Neuronal stem cell (in vitro differentiated cells): ENCODE results near the gene WNT16.
"Not testable (repeated sequence)": the region's sequence is repeated elsewhere in the genome, so short reads cannot be mapped to it uniquely, and the experiment has no call there.

ENCODE experiments used
- DNase-seq: peaks from one replicate; pipeline ENCODE4 v3.0.0-alpha.2; 2013; ENCODE audit warnings: low spot score
- H2AFZ ChIP-seq: one replicate; pipeline ENCODE4 v1.6.1; 2013; ENCODE audit warnings: mild to moderate bottlenecking, low read length, inconsistent platforms
- H2AK5ac ChIP-seq: 2 replicates; pipeline ENCODE4 v1.6.1; 2013; ENCODE audit warnings: low read depth, mild to moderate bottlenecking, inconsistent platforms, low read length, moderate library complexity, mixed read lengths
- H2BK120ac ChIP-seq: 2 replicates; pipeline ENCODE4 v1.6.1; 2013; ENCODE audit warnings: low read depth, mild to moderate bottlenecking, inconsistent platforms, low read length, moderate library complexity, mixed read lengths
- H2BK12ac ChIP-seq: one replicate; pipeline ENCODE4 v1.6.1; 2013; ENCODE audit warnings: low read length, inconsistent platforms
- H2BK15ac ChIP-seq: 2 replicates; pipeline ENCODE4 v1.6.1; 2013; ENCODE audit warnings: mild to moderate bottlenecking, low read length, inconsistent platforms, mixed read lengths
- H2BK5ac ChIP-seq: one replicate; pipeline ENCODE4 v1.6.1; 2013; ENCODE audit warnings: inconsistent platforms, mild to moderate bottlenecking, low read length, moderate library complexity
- H3K14ac ChIP-seq: one replicate; pipeline ENCODE4 v1.6.1; 2013; ENCODE audit warnings: low read length, inconsistent platforms
- H3K18ac ChIP-seq: 2 replicates; pipeline ENCODE4 v1.6.1; 2013; ENCODE audit warnings: low read length, inconsistent platforms
- H3K23ac ChIP-seq: 2 replicates; pipeline ENCODE4 v1.6.1; 2013; ENCODE audit warnings: low read depth, mild to moderate bottlenecking, mixed read lengths, low read length, inconsistent platforms; ENCODE audit not compliant: poor library complexity
- H3K27ac ChIP-seq: replicated peaks from 3 replicates; pipeline ENCODE4 v1.5.1; 2013; ENCODE audit warnings: low read length, inconsistent platforms
- H3K27me3 ChIP-seq, 3 experiments: 2 replicates each; pipeline ENCODE4 v1.6.1; 2013; ENCODE audit warnings: low read length in 3 of 3, mild to moderate bottlenecking in 2 of 3, inconsistent platforms in 1 of 3, low read depth in 1 of 3, mixed read lengths in 1 of 3, moderate library complexity in 1 of 3; ENCODE audit not compliant: control insufficient read depth in 3 of 3, insufficient read depth in 3 of 3
- H3K36me3 ChIP-seq, 2 donors: replicated peaks in 1 of 2; 2 replicates each; pipeline ENCODE4 v1.6.1; 2013; ENCODE audit warnings: low read length in 2 of 2; ENCODE audit not compliant: control insufficient read depth in 2 of 2, insufficient read depth in 2 of 2
- H3K4ac ChIP-seq: 2 replicates; pipeline ENCODE4 v1.6.1; 2013; ENCODE audit warnings: inconsistent platforms, mild to moderate bottlenecking, low read length, moderate library complexity
- H3K4me1 ChIP-seq, 2 donors: 1 replicate in 1 of 2; 2 replicates in 1 of 2; pipeline ENCODE4 v1.6.1; 2013; ENCODE audit warnings: low read length in 2 of 2, low read depth in 1 of 2; ENCODE audit not compliant: control insufficient read depth in 2 of 2, insufficient read depth in 1 of 2
- H3K4me2 ChIP-seq: one replicate; pipeline ENCODE4 v1.6.1; 2013; ENCODE audit warnings: mild to moderate bottlenecking, low read length, inconsistent platforms; ENCODE audit not compliant: insufficient read depth, poor library complexity, severe bottlenecking
- H3K4me3 ChIP-seq, 2 donors: 2 replicates each; pipeline ENCODE4 v1.5.1; 2013; ENCODE audit warnings: low read length in 2 of 2, mild to moderate bottlenecking in 2 of 2, inconsistent platforms in 1 of 2, moderate library complexity in 1 of 2
- H3K79me1 ChIP-seq: one replicate; pipeline ENCODE4 v1.6.1; 2013; ENCODE audit warnings: low read depth, mild to moderate bottlenecking, inconsistent platforms, low read length, moderate library complexity
- H3K9ac ChIP-seq: one replicate; pipeline ENCODE4 v1.6.1; 2013; ENCODE audit warnings: mild to moderate bottlenecking, low read depth, low read length, inconsistent platforms; ENCODE audit not compliant: poor library complexity
- H3K9me3 ChIP-seq, 2 donors: replicated peaks in 1 of 2; 2 replicates each; pipeline versions ENCODE3 to v1.6.1; 2013; ENCODE audit warnings: low read length in 2 of 2, mild to moderate bottlenecking in 2 of 2, inconsistent platforms in 1 of 2, low read depth in 1 of 2, mixed read lengths in 1 of 2, moderate library complexity in 1 of 2; ENCODE audit not compliant: control insufficient read depth in 2 of 2, insufficient read depth in 1 of 2
- H4K8ac ChIP-seq: one replicate; pipeline ENCODE4 v1.6.1; 2013; ENCODE audit warnings: low read depth, mild to moderate bottlenecking, inconsistent platforms, low read length, moderate library complexity
- H4K91ac ChIP-seq: one replicate; pipeline ENCODE4 v1.6.1; 2013; ENCODE audit warnings: low read length, low read depth, mild to moderate bottlenecking, inconsistent platforms; ENCODE audit not compliant: poor library complexity
- WGBS, 2 donors: extraction: QIAGEN DNeasy Blood & Tissue Kit; methylation state at CpG; one replicate each; pipeline ENCODE4 v1.1.7; 2013; ENCODE audit warnings: missing lambda C conversion rate in 2 of 2, mixed read lengths in 1 of 2; ENCODE audit not compliant: insufficient read length in 2 of 2, insufficient replicate concordance in 1 of 2; ENCODE audit errors: extremely low coverage in 2 of 2; 5-methylcytosine and 5-hydroxymethylcytosine counted together

Gene WNT16

GRCh38 chr7:121288894-121289293 is 39.9 kb upstream of the WNT16 start:
- no peaks in the 10 kb centered on the region for H3K4me1 ChIP-seq
- no peak overlapping the region for H3K18ac ChIP-seq
- H2BK15ac ChIP-seq: no peak overlapping the region
- H2BK120ac ChIP-seq: no peak overlapping the region
- H3K79me1 ChIP-seq: no peaks in the 10 kb centered on the region
- H4K91ac ChIP-seq: no peak overlapping the region
- no peak overlapping the region for H3K27ac ChIP-seq
- peaks cover 0 to 2% of the 10 kb centered on the region in 2 donors for H3K9me3 ChIP-seq
- no peak overlapping the region for H2BK5ac ChIP-seq
- H3K4ac ChIP-seq: no peak overlapping the region
- H3K4me2 ChIP-seq: no peak overlapping the region
- no peak overlapping the region for H2AFZ ChIP-seq
- no peak overlapping the region for H3K14ac ChIP-seq
- no peaks in the 10 kb centered on the region for H3K36me3 ChIP-seq
- no peak for DNase-seq
- H2BK12ac ChIP-seq: no peak overlapping the region
- H2AK5ac ChIP-seq: no peak overlapping the region
- no peak overlapping the region for H3K9ac ChIP-seq
- no peak overlapping the region for H4K8ac ChIP-seq
- H3K4me3 ChIP-seq: no peak overlapping the region
- H3K23ac ChIP-seq: no peak overlapping the region
- no peaks in the 10 kb centered on the region for H3K27me3 ChIP-seq

DNA sequence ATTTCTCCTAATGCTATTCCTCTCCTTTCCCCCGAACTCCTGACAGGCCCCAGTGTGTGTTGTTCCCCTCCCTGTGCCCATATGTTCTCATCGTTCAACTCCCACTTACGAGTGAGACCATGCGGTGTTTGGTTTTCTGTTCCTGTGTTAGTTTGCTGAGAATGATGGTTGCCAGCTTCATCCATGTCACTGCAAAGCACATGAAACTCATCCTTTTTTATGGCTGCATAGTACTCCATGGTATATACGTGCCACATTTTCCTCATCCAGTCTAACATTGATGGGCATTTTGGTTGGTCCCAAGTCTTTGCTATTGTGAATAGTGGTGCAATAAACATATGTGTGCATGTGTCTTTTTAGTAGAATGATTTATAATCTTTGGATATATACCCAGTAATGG is 38.9 kb upstream of the WNT16 start:
- H4K91ac ChIP-seq, H3K14ac ChIP-seq, H3K4me3 ChIP-seq, H3K18ac ChIP-seq, H3K4me2 ChIP-seq, H3K9ac ChIP-seq, H2BK5ac ChIP-seq, H3K23ac ChIP-seq, H3K9me3 ChIP-seq, H3K27ac ChIP-seq, H2BK120ac ChIP-seq, H3K27me3 ChIP-seq, H3K4ac ChIP-seq, H3K79me1 ChIP-seq, H2BK12ac ChIP-seq, H3K4me1 ChIP-seq, DNase-seq, H4K8ac ChIP-seq, H2BK15ac ChIP-seq, H3K36me3 ChIP-seq, H2AK5ac ChIP-seq, H2AFZ ChIP-seq: not testable (repeated sequence)
- no CpG with 5 or more reads among the region's 5 CpGs for WGBS, 2 donors

DNA sequence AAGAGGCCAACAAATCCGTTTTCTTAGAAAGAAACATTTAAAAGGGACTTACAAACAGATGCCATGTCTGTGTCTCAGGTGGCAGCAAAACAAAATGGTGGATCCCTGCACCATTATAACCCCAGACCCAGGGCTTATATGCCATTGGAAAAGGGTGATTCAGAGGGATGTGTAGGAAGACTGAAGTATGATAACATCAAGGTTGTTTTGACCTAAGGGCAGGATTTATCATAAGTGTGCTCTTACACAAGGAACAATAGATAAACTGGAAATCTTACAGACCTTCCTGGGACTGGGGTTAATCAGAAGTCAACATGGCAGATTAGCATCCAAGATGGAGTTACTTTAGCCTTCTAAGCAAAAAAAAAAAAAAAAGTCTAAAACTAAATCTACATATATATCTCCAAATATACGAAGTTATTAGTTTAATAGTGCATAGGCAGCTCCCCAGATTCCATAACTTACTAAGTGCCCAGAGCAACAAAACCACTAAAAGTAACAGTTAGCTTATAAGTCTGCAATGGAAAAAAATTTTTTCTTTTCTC is 34.3 kb upstream of the WNT16 start:
- H3K18ac ChIP-seq: no peak overlapping the region
- H3K9me3 ChIP-seq: no peaks in the 10 kb centered on the region
- no peak overlapping the region for H4K91ac ChIP-seq
- H2BK120ac ChIP-seq: no peak overlapping the region
- no peak overlapping the region for H2BK15ac ChIP-seq
- WGBS, 2 donors: no CpG with 5 or more reads among the region's 2 CpGs
- H3K79me1 ChIP-seq: no peaks in the 10 kb centered on the region
- no peak overlapping the region for H2AK5ac ChIP-seq
- H3K4ac ChIP-seq: no peak overlapping the region
- H3K27ac ChIP-seq: no peak overlapping the region
- no peak overlapping the region for H3K4me3 ChIP-seq
- H3K9ac ChIP-seq: no peak overlapping the region
- no peak overlapping the region for H3K4me2 ChIP-seq
- no peak overlapping the region for H4K8ac ChIP-seq
- DNase-seq: no peak
- H3K14ac ChIP-seq: no peak overlapping the region
- H3K4me1 ChIP-seq: peaks cover 0 to 1% of the 10 kb centered on the region in 2 donors
- no peaks in the 10 kb centered on the region for H3K27me3 ChIP-seq
- H3K23ac ChIP-seq: no peak overlapping the region
- no peak overlapping the region for H2BK5ac ChIP-seq
- H2BK12ac ChIP-seq: no peak overlapping the region
- no peaks in the 10 kb centered on the region for H3K36me3 ChIP-seq
- peak overlapping the region; percentile 34 for H2AFZ ChIP-seq

DNA sequence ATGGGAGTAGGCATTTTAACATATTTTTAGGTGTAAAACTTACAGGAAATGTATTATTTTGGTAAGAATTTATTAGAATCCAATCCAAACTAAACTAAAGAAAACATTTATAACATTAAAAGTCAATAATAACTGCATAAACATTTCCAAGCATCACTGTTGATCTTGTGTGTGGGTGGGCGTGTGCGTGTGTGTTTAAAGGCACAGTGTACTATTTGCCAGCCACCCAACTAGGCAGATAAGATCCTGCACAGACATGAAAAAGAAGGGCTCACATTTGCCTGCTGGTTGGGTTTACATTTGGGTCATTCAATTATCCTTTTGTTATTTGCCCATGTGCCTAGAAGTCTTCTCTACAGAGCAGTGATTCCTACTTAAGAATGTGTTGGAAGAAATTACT is 31.0 kb upstream of the WNT16 start:
- WGBS, 2 donors: no CpG with 5 or more reads among the region's 2 CpGs

More for the DNA sequence above, 31.0 kb upstream of the WNT16 start:
- Histone ChIP-seq H2AK5ac (no peak overlapping the region), H3K9me3 (no peaks in the 10 kb centered on the region), H2BK5ac (no peak overlapping the region), H2BK12ac (no peak overlapping the region), H3K4me2 (no peak overlapping the region), H4K8ac (no peak overlapping the region), H3K4me3 (no peak overlapping the region), H4K91ac (no peak overlapping the region), H3K18ac (no peak overlapping the region), H3K27me3 (no peaks in the 10 kb centered on the region), H3K4ac (no peak overlapping the region), H2BK15ac (no peak overlapping the region), H3K4me1 (peaks cover 0 to 1% of the 10 kb centered on the region in 2 donors), H3K79me1 (no peaks in the 10 kb centered on the region), H3K36me3 (no peaks in the 10 kb centered on the region), H3K9ac (no peak overlapping the region), H3K23ac (no peak overlapping the region), H3K14ac (no peak overlapping the region), H3K27ac (no peak overlapping the region), H2BK120ac (no peak overlapping the region), H2AFZ (no peak overlapping the region)
- no peak for DNase-seq
